ENCODE measurements around the gene NUP93. TPM values are rescaled to one million over a fixed set of nuclear protein-coding genes. Genes with fewer than 3 reads are reported as not detected.

NUP93 gene
- total RNA-seq, 1 experiment from 2014 or later = 165 TPM

DNA sequence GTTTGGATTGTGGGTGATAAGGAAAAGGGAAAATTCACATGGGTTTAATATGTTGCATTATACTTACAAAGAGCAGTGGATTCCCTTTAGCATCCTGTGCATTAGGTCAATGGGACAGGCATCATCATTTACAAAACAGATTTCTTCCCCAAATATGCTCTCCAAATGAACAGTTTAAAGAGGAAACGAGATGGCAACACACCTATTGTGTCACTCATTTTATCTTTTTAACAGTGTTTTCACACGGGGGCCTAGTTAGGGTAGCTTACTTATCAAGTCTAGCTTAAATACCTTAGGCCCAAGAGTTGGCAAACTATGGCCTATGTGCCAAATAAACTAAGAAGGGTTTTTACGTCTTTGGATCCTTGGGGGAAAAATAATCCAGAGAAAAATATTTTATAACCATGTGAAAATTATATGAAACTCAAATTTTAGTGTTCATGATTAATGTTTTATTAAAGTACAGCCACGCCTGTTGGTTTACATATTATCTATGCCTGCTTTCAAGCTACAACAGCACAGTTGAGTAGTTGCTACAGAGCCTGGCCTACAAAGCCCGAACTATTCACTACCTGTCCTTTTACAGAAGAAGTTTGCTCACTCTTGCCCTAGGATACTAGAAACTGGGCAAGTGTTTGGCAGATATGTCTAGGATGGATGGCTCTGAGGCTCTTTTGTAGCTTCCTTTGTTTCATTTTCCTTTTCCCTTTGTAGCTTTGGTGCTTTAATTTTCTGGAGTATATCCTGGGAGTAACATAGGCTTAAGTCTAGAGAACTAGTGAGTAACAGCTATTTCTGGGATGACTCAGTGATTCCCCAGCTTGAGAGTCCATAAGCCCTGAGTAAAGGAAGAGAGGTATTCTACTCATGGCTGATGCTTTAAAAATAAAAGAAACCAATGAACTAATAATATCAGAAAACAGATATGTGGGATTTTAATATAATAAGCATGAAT lies 12.4 kb downstream of the NUP93 start:
- Histone ChIP-seq H3K79me2 (ENCODE audit: insufficient read depth, low read length) (peaks cover 7% of the 10 kb centered on the region; the same call in 1 of the 2 replicates), H3K4me2 (ENCODE audit: insufficient read depth, insufficient read length, low read length) (no peak overlapping the region), H2BK15ac (ENCODE audit: low read depth, low read length) (no peak overlapping the region), H2BK12ac (ENCODE audit: insufficient read length, low read depth, low read length) (no peak overlapping the region), H3K4me1 (ENCODE audit: insufficient read depth, low read length) (peaks cover 10% of the 10 kb centered on the region; the same call in 1 of the 2 replicates), H3K27me3 (ENCODE audit: insufficient read depth, low read length) (no peaks in the 10 kb centered on the region), H3K4ac (ENCODE audit: low read depth, low read length) (no peak overlapping the region), H3K23ac (ENCODE audit: insufficient read length, low read depth, low read length) (no peak overlapping the region), H4K8ac (replicated peaks; ENCODE audit: insufficient read length, low read depth, low read length) (no peak overlapping the region), H3K18ac (ENCODE audit: insufficient read length, low read depth, low read length) (no peak overlapping the region), H2AK5ac (ENCODE audit: insufficient read length, low read length) (no peak overlapping the region), H3T11ph (ENCODE audit: low read length) (no peak overlapping the region), H2BK20ac (ENCODE audit: low read depth, low read length, poor library complexity, severe bottlenecking) (no peak overlapping the region), H2BK120ac (ENCODE audit: low read depth, low read length, poor library complexity, severe bottlenecking) (no peak overlapping the region), H3K27ac (ENCODE audit: insufficient read length, low read depth, low read length) (no peak overlapping the region), H4K20me1 (ENCODE audit: control insufficient read depth, insufficient read depth, insufficient read length) (no peaks in the 10 kb centered on the region), H3K9ac (ENCODE audit: extremely low read depth, insufficient read length, low read length) (no peak overlapping the region), H3K56ac (ENCODE audit: insufficient read length, low read depth, low read length) (no peak overlapping the region), H4K5ac (ENCODE audit: insufficient read length, low read depth, low read length) (no peak overlapping the region), H3K23me2 (ENCODE audit: insufficient read length, low read depth, low read length, poor library complexity, severe bottlenecking) (no peaks in the 10 kb centered on the region), H3K14ac (ENCODE audit: insufficient read depth, low read length) (no peak overlapping the region), H3K9me3 (ENCODE audit: control insufficient read depth, low read depth, low read length) (no peaks in the 10 kb centered on the region), H4K91ac (ENCODE audit: insufficient read length, low read depth, low read length) (no peak overlapping the region), H2BK5ac (ENCODE audit: insufficient read length, low read length) (no peak overlapping the region), H3K79me1 (ENCODE audit: insufficient read depth, low read depth, low read length, poor library complexity, severe bottlenecking) (peaks cover 7% of the 10 kb centered on the region), H2AFZ (ENCODE audit: low read length) (no peak overlapping the region)
- TF ChIP-seq, protein P1, sequence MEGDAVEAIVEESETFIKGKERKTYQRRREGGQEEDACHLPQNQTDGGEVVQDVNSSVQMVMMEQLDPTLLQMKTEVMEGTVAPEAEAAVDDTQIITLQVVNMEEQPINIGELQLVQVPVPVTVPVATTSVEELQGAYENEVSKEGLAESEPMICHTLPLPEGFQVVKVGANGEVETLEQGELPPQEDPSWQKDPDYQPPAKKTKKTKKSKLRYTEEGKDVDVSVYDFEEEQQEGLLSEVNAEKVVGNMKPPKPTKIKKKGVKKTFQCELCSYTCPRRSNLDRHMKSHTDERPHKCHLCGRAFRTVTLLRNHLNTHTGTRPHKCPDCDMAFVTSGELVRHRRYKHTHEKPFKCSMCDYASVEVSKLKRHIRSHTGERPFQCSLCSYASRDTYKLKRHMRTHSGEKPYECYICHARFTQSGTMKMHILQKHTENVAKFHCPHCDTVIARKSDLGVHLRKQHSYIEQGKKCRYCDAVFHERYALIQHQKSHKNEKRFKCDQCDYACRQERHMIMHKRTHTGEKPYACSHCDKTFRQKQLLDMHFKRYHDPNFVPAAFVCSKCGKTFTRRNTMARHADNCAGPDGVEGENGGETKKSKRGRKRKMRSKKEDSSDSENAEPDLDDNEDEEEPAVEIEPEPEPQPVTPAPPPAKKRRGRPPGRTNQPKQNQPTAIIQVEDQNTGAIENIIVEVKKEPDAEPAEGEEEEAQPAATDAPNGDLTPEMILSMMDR (conservative IDR thresholded peaks at IDR 0.05) = no peak
- Mint-ChIP-seq H3K4me3 (no peak overlapping the region), H3K4me1 (peaks cover 31 to 33% of the 10 kb centered on the region in 2 experiments), H3K36me3 (ENCODE audit: insufficient read depth in 1 of 3, low read depth in 3 of 3) (peaks cover 16 to 20% (median 18%) of the 10 kb centered on the region in 3 experiments), H3K27ac (peak overlapping the region in 1 of 3 experiments; percentile 32; a peak in 1 of 7 replicates), H3K9me3 (peaks cover 12 to 16% of the 10 kb centered on the region in 2 experiments), H3K27me3 (ENCODE audit: low read depth) (no peaks in the 10 kb centered on the region)
- no CpG with 5 or more reads among the region's 5 CpGs for WGBS (ENCODE audit: extremely low coverage, insufficient read length, low lambda C conversion rate)
- no peak for DNase-seq

All from H9 (cell line).